Measurements from ENCODE around the gene SKIC3.

SKIC3 gene

DNA sequence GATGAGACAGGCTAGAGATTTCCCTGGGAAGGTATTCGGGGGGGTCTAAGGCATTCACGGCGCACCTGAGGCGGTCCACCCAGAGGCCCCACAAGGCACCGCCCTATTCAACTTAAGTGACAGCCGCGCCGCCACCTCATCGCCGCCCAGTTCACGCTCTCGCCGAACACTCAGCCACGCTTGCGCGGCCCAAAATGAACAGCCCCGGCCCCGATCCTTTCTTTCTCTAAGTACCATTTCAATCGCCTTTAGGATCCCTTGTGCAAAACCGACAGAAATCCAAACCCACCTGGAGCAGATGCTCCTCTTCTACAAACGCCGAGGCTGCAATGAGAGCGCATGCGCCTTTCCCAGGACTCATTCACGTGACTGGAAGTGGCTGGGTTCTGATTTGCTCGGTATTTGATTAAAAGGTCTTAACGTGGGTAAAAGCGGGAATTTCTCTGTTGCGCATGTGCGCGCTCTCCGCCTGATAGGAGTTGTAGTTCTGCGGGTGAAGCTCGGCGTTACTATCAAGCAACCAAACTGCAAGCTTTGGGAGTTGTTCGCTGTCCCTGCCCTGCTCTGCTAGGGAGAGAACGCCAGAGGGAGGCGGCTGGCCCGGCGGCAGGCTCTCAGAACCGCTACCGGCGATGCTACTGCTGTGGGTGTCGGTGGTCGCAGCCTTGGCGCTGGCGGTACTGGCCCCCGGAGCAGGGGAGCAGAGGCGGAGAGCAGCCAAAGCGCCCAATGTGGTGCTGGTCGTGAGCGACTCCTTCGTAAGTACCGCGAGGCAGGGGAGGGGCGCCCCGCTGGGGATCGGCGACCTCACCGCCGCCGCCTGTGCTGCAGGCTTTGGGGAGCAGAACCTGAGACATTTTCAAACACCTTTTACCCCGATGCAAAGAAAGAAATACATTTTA, at the start of gene SKIC3, which contains the start of gene ARSK:
SKIC3 (minus strand) TSS at position 331 of the 902 bp plus-strand sequence. CDS start 7,827 bp downstream, outside the sequence.
ARSK (plus strand) TSS at position 455 of the 902 bp plus-strand sequence; CDS start at position 633, 178 bp downstream.
- DNase-seq, result peak; percentile 99

- DNase-seq, result peak; percentile 6
Measured at GRCh38 chr5:95600557-95600956, 45.8 kb upstream of the SKIC3 start.

- DNase-seq, result no peak
Measured at GRCh38 chr5:95599252-95599651, 44.5 kb upstream of the SKIC3 start.

GRCh38 chr5:95595289-95595931, 40.6 kb upstream of the SKIC3 start:
- DNase-seq, result no peak

GRCh38 chr5:95591490-95591901, 36.7 kb upstream of the SKIC3 start:
- peak; percentile 95 for DNase-seq

DNA sequence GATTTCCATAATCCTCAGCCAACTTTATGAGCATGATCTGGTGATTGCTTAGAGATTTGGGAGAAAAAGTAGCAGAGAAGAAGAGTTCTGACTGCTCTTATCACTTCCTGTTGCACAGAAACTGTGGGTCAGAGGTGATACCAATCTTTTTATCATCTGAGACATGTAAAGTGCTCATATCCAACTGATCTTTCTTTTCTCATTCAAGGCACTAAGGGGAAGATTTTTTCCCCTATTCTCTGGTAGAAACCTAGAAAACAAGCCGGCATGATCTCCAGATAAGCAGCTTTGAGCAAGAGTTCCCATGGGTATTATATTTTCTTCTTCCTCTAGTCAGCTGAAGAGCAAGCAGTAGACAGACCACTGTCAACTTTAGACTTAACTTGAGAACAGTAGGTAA, 36.1 kb upstream of the SKIC3 start:
- no peak for DNase-seq

DNA sequence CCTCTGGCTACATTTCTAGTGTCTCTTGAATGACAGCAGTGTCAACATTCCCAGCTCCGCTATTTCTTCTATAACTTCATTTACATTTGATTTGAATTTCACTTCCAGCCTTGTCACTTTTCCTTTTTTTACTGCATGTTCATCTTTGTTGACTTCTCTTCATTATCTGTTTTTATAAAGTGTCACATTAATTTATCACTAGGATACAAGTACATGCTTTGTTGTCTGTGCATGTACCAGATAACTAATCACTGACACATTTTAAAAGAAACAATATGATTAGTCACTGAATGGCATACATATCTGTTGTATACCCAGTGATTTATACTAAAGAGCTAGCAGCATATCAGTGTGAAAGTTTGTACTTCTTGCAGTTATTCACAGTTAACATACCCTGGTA, 29.2 kb upstream of the SKIC3 start:
- peak; percentile 23 for DNase-seq

- DNase-seq, result no peak
Measured at GRCh38 chr5:95581576-95581975, 26.8 kb upstream of the SKIC3 start.

- DNase-seq, result no peak
Measured at GRCh38 chr5:95572016-95572415, 17.2 kb upstream of the SKIC3 start.

- peak; percentile 63 for DNase-seq
Measured at GRCh38 chr5:95565280-95565920, 10.6 kb upstream of the SKIC3 start.

GRCh38 chr5:95564450-95564849, 9.7 kb upstream of the SKIC3 start:
- DNase-seq, result no peak

DNA sequence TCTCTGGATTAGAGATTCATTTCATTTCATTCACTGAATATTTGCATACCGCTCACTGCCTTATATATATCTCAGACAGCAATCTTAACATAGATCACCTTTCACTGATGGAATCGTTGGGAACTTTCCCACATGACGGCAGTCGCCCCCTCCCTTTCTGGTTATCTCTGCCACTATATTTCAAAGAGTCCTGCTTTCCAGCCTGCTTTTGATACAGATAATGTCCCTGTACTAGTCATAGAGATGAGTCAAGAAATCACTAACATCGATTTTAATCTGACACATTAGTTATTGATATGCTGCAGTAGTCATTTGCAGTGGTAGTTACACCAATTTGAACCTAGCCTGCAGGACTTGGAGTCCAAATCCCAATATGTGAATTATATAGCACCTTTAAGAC, 8.6 kb upstream of the SKIC3 start:
- DNase-seq, result no peak

DNA sequence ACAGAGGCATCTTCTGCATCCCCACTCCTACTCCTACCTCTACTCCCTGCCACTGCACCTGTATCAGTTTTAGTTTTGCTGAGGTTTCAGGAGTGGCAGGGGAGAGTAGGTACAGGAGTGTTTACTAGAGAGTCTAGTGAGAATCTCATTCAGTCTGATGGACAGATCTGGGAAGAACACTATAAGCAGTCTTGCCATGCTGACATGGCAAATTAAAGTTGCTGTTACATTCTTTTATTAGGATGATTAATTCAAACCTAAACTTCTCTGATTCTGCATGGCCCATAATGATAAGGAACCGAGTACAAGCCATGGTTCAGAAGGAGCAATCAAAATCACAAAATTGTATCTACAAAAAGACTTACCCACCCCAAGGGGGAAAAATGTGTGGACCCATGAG, 7.5 kb upstream of the SKIC3 start:
- no peak for DNase-seq

DNA sequence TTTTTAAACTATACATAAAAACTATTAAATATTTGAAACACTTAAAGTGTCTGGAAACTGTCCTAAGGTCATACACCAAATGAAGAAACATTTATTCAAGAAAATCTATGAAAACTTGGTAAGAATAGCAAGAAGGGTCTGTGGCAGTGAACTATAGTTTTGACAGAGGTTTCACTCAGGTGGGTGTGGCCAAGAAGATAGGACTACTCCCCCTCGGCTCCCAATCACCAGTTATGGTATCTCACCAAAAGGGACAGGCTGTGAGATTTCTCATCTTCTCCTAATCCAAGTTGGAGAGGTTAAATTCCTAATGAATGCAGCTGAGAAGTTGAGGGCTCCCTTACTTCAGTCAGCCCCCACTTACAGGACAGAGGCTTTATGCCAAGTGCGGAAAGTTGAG, 3.1 kb upstream of the SKIC3 start:
- DNase-seq, result no peak

- DNase-seq, result no peak
Measured at GRCh38 chr5:95555553-95555952, 776 bp upstream of the SKIC3 start.

DNA sequence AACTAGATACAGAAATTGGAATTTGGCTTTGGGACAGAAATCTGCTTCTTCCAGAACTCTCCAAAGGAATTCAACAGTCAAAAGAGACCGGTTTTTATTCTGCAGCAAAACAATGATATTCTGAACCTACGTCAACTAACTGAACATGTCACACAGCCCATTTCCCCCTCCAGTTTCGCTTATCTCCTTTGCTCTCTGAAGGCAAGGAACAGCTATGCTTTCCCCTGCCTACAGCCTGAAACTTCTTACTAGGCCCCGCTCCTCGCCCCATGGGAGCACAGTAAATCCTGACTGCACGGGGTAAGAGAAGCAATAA, 488 bp downstream of the SKIC3 start:
- no peak for DNase-seq

DNA sequence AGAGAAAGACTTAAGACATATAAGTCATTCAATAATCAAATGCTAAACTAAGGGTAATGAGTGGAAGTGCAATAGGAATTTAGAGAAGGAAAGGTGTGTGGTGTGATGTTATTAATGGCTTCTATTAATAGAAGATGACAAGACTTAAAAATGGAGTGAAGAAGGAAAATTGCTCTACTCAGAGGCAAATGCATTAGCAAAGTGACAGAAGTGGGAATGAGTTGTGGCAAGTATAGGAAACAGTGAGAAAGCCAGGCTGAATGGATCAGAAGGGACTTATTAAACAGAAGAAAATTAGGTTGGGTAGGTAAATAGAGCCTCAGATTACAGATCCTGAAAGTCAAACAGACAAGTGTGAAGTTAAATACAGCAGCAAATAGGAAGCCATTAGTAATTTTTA, 5.7 kb downstream of the SKIC3 start:
- DNase-seq, result no peak

GRCh38 chr5:95543017-95543705, 11.6 kb downstream of the SKIC3 start:
- DNase-seq, result no peak

- no peak for DNase-seq
Measured at GRCh38 chr5:95537501-95537900, 17.3 kb downstream of the SKIC3 start.

- no peak for DNase-seq
Measured at GRCh38 chr5:95533761-95534160, 21.0 kb downstream of the SKIC3 start.

- DNase-seq, result no peak
Measured at GRCh38 chr5:95533106-95533505, 21.7 kb downstream of the SKIC3 start.

DNA sequence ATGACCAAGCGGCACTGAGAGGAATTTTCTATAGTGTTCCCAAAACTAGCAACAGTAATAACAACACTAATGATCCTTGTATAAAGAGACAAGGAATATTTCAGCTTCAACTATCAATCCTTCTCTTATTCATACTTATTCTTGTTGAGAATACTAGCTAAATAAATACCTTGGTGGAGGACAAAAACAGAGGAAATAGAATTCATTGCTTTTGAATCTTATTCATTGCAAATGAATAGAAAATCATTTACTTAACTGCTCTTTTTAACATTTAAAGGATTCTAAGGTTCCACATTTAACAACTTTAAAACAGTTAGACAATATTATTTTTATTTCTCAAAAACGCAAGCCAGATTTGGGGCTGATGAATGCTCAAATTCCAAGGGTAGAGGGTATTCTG, 22.4 kb downstream of the SKIC3 start:
- no peak for DNase-seq

- no peak for DNase-seq
Measured at GRCh38 chr5:95531491-95531890, 23.3 kb downstream of the SKIC3 start.
